ENCODE results near the gene ORAI2. TPM values are rescaled to one million over a fixed set of nuclear protein-coding genes. Genes with fewer than 3 reads are reported as not detected.

The ORAI2 gene
- total RNA-seq, 1 donor from 2014 or later = 29.7 TPM

- ATAC-seq (no peak), DNase-seq (no peak)
- no peaks in the 10 kb centered on the region for H3K9me3 ChIP-seq
- intact Hi-C loops (cut with DNase I) = no loop called here
- no peaks in the 10 kb centered on the region for H3K27me3 ChIP-seq (ENCODE audit: low read depth)
- peaks cover 37% of the 10 kb centered on the region for H3K36me3 ChIP-seq
- TF ChIP-seq CTCF (IDR thresholded peaks at IDR 0.05) = no peak
- H3K4me1 ChIP-seq = peaks cover 13% of the 10 kb centered on the region
- H3K27ac ChIP-seq = no peak overlapping the region
- no peak overlapping the region for H3K4me3 ChIP-seq
These were observed 27.1 kb downstream of the ORAI2 start for GRCh38 chr7:102460467-102460866.

- peak overlapping the region; percentile 85 for H3K27ac ChIP-seq
- H3K4me3 ChIP-seq = peak overlapping the region; percentile 99
- H3K36me3 ChIP-seq = peaks cover 18% of the 10 kb centered on the region
- ATAC-seq = peak in 1 of 2 donors; percentile 13
- intact Hi-C loops (cut with DNase I) = no loop called here
- H3K27me3 ChIP-seq (ENCODE audit: low read depth) = no peaks in the 10 kb centered on the region
- no peak for DNase-seq
- TF ChIP-seq CTCF (IDR thresholded peaks at IDR 0.05) = no peak
- no peaks in the 10 kb centered on the region for H3K9me3 ChIP-seq
- H3K4me1 ChIP-seq = peaks cover 27% of the 10 kb centered on the region
These were observed 30.6 kb downstream of the ORAI2 start for GRCh38 chr7:102463841-102464576.

GRCh38 chr7:102464577-102465280 is 31.4 kb downstream of the ORAI2 start, which contains the start of the genes ALKBH4 and LRWD1:
Gene ALKBH4 (minus strand): TSS chr7:102464863. CDS start chr7:102464836, 27 bp downstream.
Gene LRWD1 (plus strand): TSS chr7:102464984. CDS start chr7:102465081, 97 bp downstream.
- intact Hi-C loops (cut with DNase I) = no loop called here
- H3K9me3 ChIP-seq = no peaks in the 10 kb centered on the region
- H3K36me3 ChIP-seq = peaks cover 18% of the 10 kb centered on the region
- peak within 1 kb of the TSS; percentile 85 for H3K27ac ChIP-seq
- ATAC-seq (peak; percentile 97 to 99), DNase-seq (peak; percentile 98)
- peaks cover 27% of the 10 kb centered on the region for H3K4me1 ChIP-seq
- H3K27me3 ChIP-seq (ENCODE audit: low read depth) = no peaks in the 10 kb centered on the region
- peak within 1 kb of the TSS; percentile 99 for H3K4me3 ChIP-seq
- TF ChIP-seq CTCF (IDR thresholded peaks at IDR 0.05) = peak; percentile 17

- H3K27ac ChIP-seq = no peak overlapping the region
- H3K36me3 ChIP-seq = peaks cover 23% of the 10 kb centered on the region
- intact Hi-C loops (cut with DNase I) = no loop called here
- ATAC-seq (no peak), DNase-seq (no peak)
- TF ChIP-seq CTCF (IDR thresholded peaks at IDR 0.05) = no peak
- peaks cover 27% of the 10 kb centered on the region for H3K4me1 ChIP-seq
- no peaks in the 10 kb centered on the region for H3K27me3 ChIP-seq (ENCODE audit: low read depth)
- no peak overlapping the region for H3K4me3 ChIP-seq
- no peaks in the 10 kb centered on the region for H3K9me3 ChIP-seq
These were observed 32.7 kb downstream of the ORAI2 start for GRCh38 chr7:102466097-102466496.

- no peak for ATAC-seq
- Histone ChIP-seq H3K27me3 (ENCODE audit: low read depth) (no peaks in the 10 kb centered on the region), H3K4me1 (peaks cover 27% of the 10 kb centered on the region), H3K36me3 (peaks cover 38% of the 10 kb centered on the region), H3K9me3 (no peaks in the 10 kb centered on the region), H3K4me3 (no peak overlapping the region), H3K27ac (no peak overlapping the region)
- intact Hi-C loops (cut with DNase I) = no loop called here
- no peak for DNase-seq
- TF ChIP-seq CTCF (IDR thresholded peaks at IDR 0.05) = no peak
These were observed 34.5 kb downstream of the ORAI2 start for GRCh38 chr7:102467581-102468477.

Data from lower lobe of right lung (tissue), 2 donors.